Lung microvascular endothelial cell (primary cell): ENCODE data around the gene SEMA4G. TPM values are rescaled to one million over a fixed set of nuclear protein-coding genes. Genes with fewer than 3 reads are reported as not detected.

Experiments used
- DNase-seq, 2 donors: peaks; one replicate each; pipeline versions ENCODE4 v3.0.0 to v3.0.0-alpha.2; 2010; ENCODE audit warnings: low read depth in 2 of 2
- total RNA-seq: library from RNA; depleted of rRNA; stranded (reverse); fragments of >200 nt; gene quantifications from 2 replicates; pipeline ENCODE4 v1.2.1, GENCODE V29; 2014

The SEMA4G gene
- total RNA-seq, result 0.65 and 0.99 TPM in 2 replicates

GRCh38 chr10:100969187-100970075 is at the start of gene SEMA4G:
SEMA4G (plus strand) TSS chr10:100969504; CDS start chr10:100972913, 3,409 bp downstream.
- peak; percentile 29 to 56 for DNase-seq

- no peak for DNase-seq
Measured at GRCh38 chr10:100923580-100923979, 45.7 kb upstream of the SEMA4G start.

GRCh38 chr10:100927266-100927665 is 42.0 kb upstream of the SEMA4G start:
- DNase-seq, result peak; percentile 33 to 34

- no peak for DNase-seq
Measured at GRCh38 chr10:100928039-100928438, 41.3 kb upstream of the SEMA4G start.

DNA sequence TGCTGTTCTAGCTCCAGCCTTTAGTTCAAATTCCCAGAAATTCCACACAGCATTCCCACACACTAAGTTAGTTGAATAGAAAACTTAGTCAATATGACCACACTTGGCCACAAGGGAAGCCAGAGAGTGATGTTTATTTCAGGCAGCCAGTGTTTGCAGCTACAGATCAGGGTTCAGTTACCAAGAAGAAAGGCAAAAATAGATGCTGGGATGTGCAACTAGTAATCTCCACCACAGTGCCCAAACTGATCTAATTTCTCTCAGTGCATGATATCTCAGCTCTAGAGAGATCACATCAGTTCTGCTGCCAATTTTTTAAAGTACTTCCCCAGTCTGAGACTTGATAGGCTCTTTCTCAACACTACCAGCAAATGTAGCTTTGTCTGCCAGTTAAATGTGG is 38.9 kb upstream of the SEMA4G start:
- DNase-seq, result no peak

DNA sequence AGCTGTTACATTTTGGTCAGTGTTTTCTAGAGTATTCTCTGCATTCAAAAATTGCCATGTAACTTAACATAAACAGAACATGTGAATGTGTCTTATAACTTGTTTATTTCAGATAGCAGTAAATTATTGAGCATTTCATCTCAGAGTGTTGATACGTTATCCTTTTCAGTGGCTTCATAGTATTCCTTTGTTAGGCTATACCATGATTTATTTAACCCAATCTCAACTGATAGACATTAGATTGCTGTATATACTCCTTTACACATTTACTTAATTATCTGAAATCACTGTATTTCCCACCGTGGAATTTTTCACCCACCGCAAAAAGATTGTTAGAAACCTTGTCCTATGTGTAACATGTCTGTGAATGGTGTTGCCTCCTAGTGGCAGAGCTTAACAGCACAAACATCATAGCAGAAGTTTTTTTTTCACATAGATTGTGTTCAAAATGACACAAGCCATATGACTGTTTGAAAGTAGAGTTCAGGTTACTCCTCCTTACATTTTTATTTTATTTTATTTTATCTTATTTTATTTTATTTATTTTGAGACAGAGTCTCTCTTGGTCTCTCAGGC is 35.1 kb upstream of the SEMA4G start:
- DNase-seq, result peak; percentile 25 to 42

- DNase-seq, result no peak
Measured at GRCh38 chr10:100939763-100940344, 29.4 kb upstream of the SEMA4G start.

GRCh38 chr10:100942229-100942628 is 27.1 kb upstream of the SEMA4G start:
- DNase-seq, result no peak

DNA sequence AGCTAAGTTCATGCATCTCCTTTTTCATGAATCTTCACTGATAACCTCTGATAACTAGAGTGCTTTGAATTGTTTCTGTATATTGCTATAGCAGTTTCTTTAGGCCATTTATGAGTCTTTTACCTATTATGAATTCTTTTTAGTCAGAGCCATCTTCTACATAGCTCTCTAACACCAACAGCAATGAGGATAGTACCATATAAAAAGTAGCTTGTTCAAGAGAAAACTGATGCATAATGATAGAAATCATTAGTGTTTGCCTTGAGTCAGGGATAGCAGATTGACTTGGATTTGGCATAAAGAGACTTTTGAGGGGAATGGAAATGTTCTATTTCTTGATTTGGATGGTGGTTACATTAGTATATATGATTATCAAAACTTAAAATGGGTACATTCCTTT is 25.8 kb upstream of the SEMA4G start:
- DNase-seq, result no peak

DNA sequence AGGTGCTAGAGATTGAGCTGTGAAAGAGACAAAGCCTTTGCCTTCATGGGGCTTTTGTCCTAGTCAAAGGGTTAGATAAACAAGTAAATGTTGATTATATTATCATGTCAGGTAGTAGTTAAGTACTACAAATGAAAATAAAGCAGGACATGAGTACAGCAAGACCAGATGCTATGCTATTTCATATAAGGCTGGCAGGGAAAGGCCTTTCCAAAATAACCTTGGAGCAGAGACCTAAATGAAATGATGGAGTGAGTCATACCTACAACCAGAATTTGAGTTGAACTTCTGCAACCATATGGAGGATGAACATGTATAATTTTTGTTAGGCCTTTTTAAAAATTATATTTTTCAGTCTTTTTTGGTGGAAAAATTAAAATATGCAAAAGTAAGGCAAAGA is 23.6 kb upstream of the SEMA4G start:
- no peak for DNase-seq

- DNase-seq, result no peak
Measured at GRCh38 chr10:100948916-100949315, 20.4 kb upstream of the SEMA4G start.

GRCh38 chr10:100960251-100960650 is 9.1 kb upstream of the SEMA4G start:
- no peak for DNase-seq

DNA sequence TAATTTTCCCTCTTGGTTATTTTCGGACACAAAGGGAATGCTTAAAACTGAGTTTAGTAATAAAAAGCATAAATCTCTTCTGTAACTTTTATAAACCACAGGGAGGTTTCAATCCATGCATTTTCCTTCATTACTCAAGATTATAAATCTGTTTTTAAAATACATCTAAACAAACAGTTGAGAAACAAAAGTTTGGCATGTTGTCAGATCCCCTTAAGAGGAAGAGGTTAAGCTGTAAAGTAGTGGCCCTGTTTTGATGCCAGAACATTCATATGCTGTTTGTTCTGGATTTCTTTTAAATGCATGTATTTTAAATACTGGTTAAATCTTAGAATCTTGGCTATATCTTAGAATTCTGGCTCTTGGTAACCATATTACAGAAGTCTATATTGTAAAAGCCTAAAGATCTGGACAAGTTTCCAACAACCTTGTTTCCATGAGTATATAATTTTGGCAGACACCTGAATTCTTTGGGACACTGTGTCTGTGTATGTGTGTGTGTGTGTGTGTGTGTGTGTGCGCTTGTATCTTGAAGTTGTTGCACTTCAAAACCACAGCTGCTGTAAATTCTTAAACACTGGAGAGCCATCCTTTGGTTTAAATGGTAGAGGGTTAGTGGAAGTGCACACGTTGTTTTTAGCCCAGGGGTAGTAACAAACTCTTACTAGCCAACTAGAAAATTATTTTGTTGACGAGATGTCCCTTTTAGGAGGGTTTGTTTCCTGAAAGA is 6.8 kb upstream of the SEMA4G start:
- no peak for DNase-seq

GRCh38 chr10:100963826-100964225 is 5.5 kb upstream of the SEMA4G start:
- DNase-seq, result no peak

DNA sequence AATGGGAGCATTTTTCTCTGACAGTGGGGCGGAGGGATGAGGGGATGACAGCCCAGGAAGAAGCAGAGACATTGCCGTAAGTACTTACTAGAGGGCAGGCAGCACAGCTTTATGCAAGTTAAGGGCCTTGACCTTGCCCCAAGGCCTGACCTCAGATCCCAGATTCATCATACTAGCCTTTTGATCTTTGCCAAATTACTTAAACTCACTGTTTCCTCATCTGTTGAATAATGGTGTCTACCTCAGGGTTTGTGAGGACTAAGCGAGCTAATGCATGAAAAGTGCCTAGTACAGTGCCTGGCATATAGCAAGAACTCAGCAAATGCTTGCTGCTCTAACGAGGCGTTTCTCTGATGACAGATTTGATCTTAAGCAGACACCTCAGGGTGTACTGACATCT is 3.5 kb upstream of the SEMA4G start:
- no peak for DNase-seq

DNA sequence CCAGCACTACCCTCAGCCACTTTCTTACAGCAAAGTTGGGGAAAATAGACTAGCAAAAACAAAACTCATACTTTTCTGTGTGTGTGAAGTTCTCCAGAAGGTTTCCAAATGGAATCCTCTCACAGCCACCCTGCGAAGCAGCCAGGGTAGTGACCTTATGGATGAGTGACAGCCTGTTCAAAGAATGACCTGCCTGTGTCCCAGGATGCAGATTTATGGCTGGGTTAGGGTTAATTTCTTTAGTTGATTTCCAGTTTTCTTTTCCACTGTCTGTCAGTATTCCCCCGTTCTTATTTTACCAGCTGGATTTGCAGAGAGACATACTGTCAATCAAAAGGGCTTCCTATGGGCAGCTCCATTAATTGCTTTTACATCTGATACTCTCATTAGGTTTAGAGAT is 2.4 kb upstream of the SEMA4G start:
- DNase-seq, result no peak

DNA sequence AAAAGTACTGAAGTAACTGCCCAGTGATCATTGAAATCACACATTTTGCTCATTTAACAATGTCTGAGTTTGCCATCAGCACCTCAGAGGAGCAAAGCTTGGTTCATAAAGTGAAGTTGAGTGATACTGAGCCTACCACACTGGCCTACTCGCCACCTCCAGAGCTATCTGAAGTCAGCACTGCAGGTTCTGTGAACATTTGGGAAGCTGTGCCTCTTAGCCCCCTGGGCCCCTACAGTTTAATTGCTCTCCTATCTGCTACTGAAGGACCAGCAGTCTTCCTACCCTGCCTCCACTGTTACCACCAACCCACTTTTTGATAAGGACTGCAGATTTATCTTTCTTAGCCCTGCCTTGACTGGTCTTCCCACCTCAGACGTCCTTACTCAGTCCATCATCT is 2.0 kb upstream of the SEMA4G start:
- no peak for DNase-seq

DNA sequence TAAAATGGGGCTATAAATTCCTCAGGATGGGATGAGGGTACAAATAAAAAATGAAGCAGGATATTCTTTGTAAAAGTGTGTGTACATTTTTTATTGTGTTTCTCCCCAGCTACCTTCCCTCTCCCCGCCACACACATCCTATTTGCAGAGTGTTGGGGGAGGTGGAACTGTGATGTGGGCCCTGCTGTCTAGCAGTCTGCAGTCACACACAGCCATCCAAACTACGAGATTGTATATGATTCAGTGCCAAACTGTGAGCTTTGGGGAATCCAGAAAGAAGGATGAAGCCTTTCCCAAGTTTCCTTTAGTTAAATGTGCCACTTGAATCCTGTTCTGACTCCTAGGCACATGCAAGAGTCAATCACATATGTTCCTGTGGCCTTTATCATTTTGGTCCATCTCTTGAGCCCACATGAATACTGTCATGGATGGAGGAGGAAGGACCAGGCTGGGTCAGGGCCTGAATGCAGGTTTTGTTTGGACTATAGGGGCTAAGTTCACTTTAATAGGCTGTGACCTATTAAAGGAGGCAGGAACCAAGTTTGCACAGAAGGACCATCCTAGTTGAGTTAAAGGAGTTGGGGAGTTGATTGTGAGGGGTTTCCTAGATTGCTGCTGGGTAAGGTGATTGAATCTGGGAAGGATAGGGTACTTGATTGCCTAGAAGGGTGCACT is 1.1 kb upstream of the SEMA4G start:
- DNase-seq, result no peak

GRCh38 chr10:100968863-100969186 is 479 bp upstream of the SEMA4G start:
- DNase-seq, result no peak

- DNase-seq, result no peak
Measured at GRCh38 chr10:100970076-100970913, 991 bp downstream of the SEMA4G start.
